Measurements from ENCODE around the gene JADE3.
"Not testable (repeated sequence)": the region's sequence is repeated elsewhere in the genome, so short reads cannot be mapped to it uniquely, and the experiment has no call there.

Gene JADE3

GRCh38 chrX:46916273-46916672 is 4.1 kb downstream of the JADE3 start:
- Mint-ChIP-seq H3K4me1 (ENCODE audit: low read depth) (peaks cover 11% of the 10 kb centered on the region), H3K27ac (no peak overlapping the region), H3K27me3 (ENCODE audit: low read depth) (peaks cover 56% of the 10 kb centered on the region), H3K9me3 (peaks cover 5% of the 10 kb centered on the region), H3K36me3 (ENCODE audit: low read depth) (no peaks in the 10 kb centered on the region), H3K4me3 (no peak overlapping the region)

- H3K9me3 Mint-ChIP-seq: peaks cover 5% of the 10 kb centered on the region
- H3K4me1 Mint-ChIP-seq (ENCODE audit: low read depth): peaks cover 11% of the 10 kb centered on the region
- peaks cover 58% of the 10 kb centered on the region for H3K27me3 Mint-ChIP-seq (ENCODE audit: low read depth)
- H3K27ac Mint-ChIP-seq: no peak overlapping the region
- H3K4me3 Mint-ChIP-seq: no peak overlapping the region
- no peaks in the 10 kb centered on the region for H3K36me3 Mint-ChIP-seq (ENCODE audit: low read depth)
Measured at GRCh38 chrX:46917622-46918021, 5.4 kb downstream of the JADE3 start.

GRCh38 chrX:46918434-46918833 is 6.2 kb downstream of the JADE3 start:
- Mint-ChIP-seq H3K4me1 (ENCODE audit: low read depth) (peaks cover 10% of the 10 kb centered on the region), H3K4me3 (no peak overlapping the region), H3K9me3 (peaks cover 5% of the 10 kb centered on the region), H3K36me3 (ENCODE audit: low read depth) (no peaks in the 10 kb centered on the region), H3K27ac (no peak overlapping the region), H3K27me3 (ENCODE audit: low read depth) (peaks cover 56% of the 10 kb centered on the region)

- H3K9me3 Mint-ChIP-seq: peaks cover 5% of the 10 kb centered on the region
- no peaks in the 10 kb centered on the region for H3K4me1 Mint-ChIP-seq (ENCODE audit: low read depth)
Measured at GRCh38 chrX:46920235-46920634, 8.0 kb downstream of the JADE3 start.

GRCh38 chrX:46922611-46923010 is 10.4 kb downstream of the JADE3 start:
- no peak overlapping the region for H3K4me3 Mint-ChIP-seq
- peaks cover 17% of the 10 kb centered on the region for H3K27me3 Mint-ChIP-seq (ENCODE audit: low read depth)
- no peaks in the 10 kb centered on the region for H3K36me3 Mint-ChIP-seq (ENCODE audit: low read depth)
- no peaks in the 10 kb centered on the region for H3K4me1 Mint-ChIP-seq (ENCODE audit: low read depth)
- no peak overlapping the region for H3K27ac Mint-ChIP-seq
- H3K9me3 Mint-ChIP-seq: peaks cover 5% of the 10 kb centered on the region

More at GRCh38 chrX:46920235-46920634, 8.0 kb downstream of the JADE3 start:
- H3K4me3 Mint-ChIP-seq: no peak overlapping the region
- H3K36me3 Mint-ChIP-seq (ENCODE audit: low read depth): no peaks in the 10 kb centered on the region
- H3K27ac Mint-ChIP-seq: no peak overlapping the region
- H3K27me3 Mint-ChIP-seq (ENCODE audit: low read depth): peaks cover 38% of the 10 kb centered on the region

- Mint-ChIP-seq H3K9me3 (no peaks in the 10 kb centered on the region), H3K4me3 (no peak overlapping the region), H3K27me3 (ENCODE audit: low read depth) (peaks cover 4% of the 10 kb centered on the region), H3K27ac (no peak overlapping the region), H3K4me1 (ENCODE audit: low read depth) (no peaks in the 10 kb centered on the region), H3K36me3 (ENCODE audit: low read depth) (no peaks in the 10 kb centered on the region)
Measured at GRCh38 chrX:46927718-46928117, 15.5 kb downstream of the JADE3 start.

GRCh38 chrX:46929439-46930261 is 17.4 kb downstream of the JADE3 start:
- H3K4me3 Mint-ChIP-seq: no peak overlapping the region
- H3K4me1 Mint-ChIP-seq (ENCODE audit: low read depth): no peaks in the 10 kb centered on the region
- H3K27me3 Mint-ChIP-seq (ENCODE audit: low read depth): peaks cover 4% of the 10 kb centered on the region
- no peaks in the 10 kb centered on the region for H3K9me3 Mint-ChIP-seq
- no peaks in the 10 kb centered on the region for H3K36me3 Mint-ChIP-seq (ENCODE audit: low read depth)
- no peak overlapping the region for H3K27ac Mint-ChIP-seq

- Mint-ChIP-seq H3K4me1 (ENCODE audit: low read depth) (no peaks in the 10 kb centered on the region), H3K27ac (no peak overlapping the region), H3K36me3 (ENCODE audit: low read depth) (no peaks in the 10 kb centered on the region), H3K9me3 (no peaks in the 10 kb centered on the region), H3K4me3 (no peak overlapping the region), H3K27me3 (ENCODE audit: low read depth) (peaks cover 7% of the 10 kb centered on the region)
Measured at GRCh38 chrX:46935295-46935694, 23.1 kb downstream of the JADE3 start.

- Mint-ChIP-seq H3K27me3 (ENCODE audit: low read depth) (peaks cover 14% of the 10 kb centered on the region), H3K4me3 (no peak overlapping the region), H3K4me1 (ENCODE audit: low read depth) (no peaks in the 10 kb centered on the region), H3K9me3 (no peaks in the 10 kb centered on the region), H3K27ac (no peak overlapping the region), H3K36me3 (ENCODE audit: low read depth) (no peaks in the 10 kb centered on the region)
Measured at GRCh38 chrX:46938589-46938988, 26.4 kb downstream of the JADE3 start.

- H3K27ac Mint-ChIP-seq: no peak overlapping the region
- no peaks in the 10 kb centered on the region for H3K36me3 Mint-ChIP-seq (ENCODE audit: low read depth)
- H3K9me3 Mint-ChIP-seq: no peaks in the 10 kb centered on the region
- no peak overlapping the region for H3K4me3 Mint-ChIP-seq
- peaks cover 17% of the 10 kb centered on the region for H3K27me3 Mint-ChIP-seq (ENCODE audit: low read depth)
- H3K4me1 Mint-ChIP-seq (ENCODE audit: low read depth): no peaks in the 10 kb centered on the region
Measured at GRCh38 chrX:46941341-46941740, 29.1 kb downstream of the JADE3 start.

- Mint-ChIP-seq H3K4me3 (no peak overlapping the region), H3K9me3 (no peaks in the 10 kb centered on the region), H3K4me1 (ENCODE audit: low read depth) (no peaks in the 10 kb centered on the region), H3K27me3 (ENCODE audit: low read depth) (no peaks in the 10 kb centered on the region), H3K27ac (no peak overlapping the region), H3K36me3 (ENCODE audit: low read depth) (no peaks in the 10 kb centered on the region)
Measured at GRCh38 chrX:46953137-46953527, 40.9 kb downstream of the JADE3 start.

GRCh38 chrX:46953597-46953996 is 41.4 kb downstream of the JADE3 start:
- H3K4me1 Mint-ChIP-seq (ENCODE audit: low read depth): no peaks in the 10 kb centered on the region
- no peaks in the 10 kb centered on the region for H3K36me3 Mint-ChIP-seq (ENCODE audit: low read depth)
- no peak overlapping the region for H3K4me3 Mint-ChIP-seq
- H3K27ac Mint-ChIP-seq: no peak overlapping the region
- no peaks in the 10 kb centered on the region for H3K27me3 Mint-ChIP-seq (ENCODE audit: low read depth)
- H3K9me3 Mint-ChIP-seq: no peaks in the 10 kb centered on the region

GRCh38 chrX:46954716-46955115 is 42.5 kb downstream of the JADE3 start:
- H3K4me1 Mint-ChIP-seq (ENCODE audit: low read depth): no peaks in the 10 kb centered on the region
- H3K27ac Mint-ChIP-seq: no peak overlapping the region
- no peaks in the 10 kb centered on the region for H3K36me3 Mint-ChIP-seq (ENCODE audit: low read depth)
- H3K4me3 Mint-ChIP-seq: no peak overlapping the region
- no peaks in the 10 kb centered on the region for H3K9me3 Mint-ChIP-seq
- H3K27me3 Mint-ChIP-seq (ENCODE audit: low read depth): no peaks in the 10 kb centered on the region

GRCh38 chrX:46956589-46956988 is 44.4 kb downstream of the JADE3 start:
- H3K27ac Mint-ChIP-seq; H3K4me1 Mint-ChIP-seq (ENCODE audit: low read depth); H3K9me3 Mint-ChIP-seq; H3K27me3 Mint-ChIP-seq (ENCODE audit: low read depth); H3K36me3 Mint-ChIP-seq (ENCODE audit: low read depth); H3K4me3 Mint-ChIP-seq: not testable (repeated sequence)

- Mint-ChIP-seq H3K27ac (no peak overlapping the region), H3K4me3 (no peak overlapping the region), H3K9me3 (no peaks in the 10 kb centered on the region), H3K27me3 (ENCODE audit: low read depth) (no peaks in the 10 kb centered on the region), H3K4me1 (ENCODE audit: low read depth) (no peaks in the 10 kb centered on the region), H3K36me3 (ENCODE audit: low read depth) (no peaks in the 10 kb centered on the region)
Measured at GRCh38 chrX:46957297-46957696, 45.1 kb downstream of the JADE3 start.

Data from T-helper 1 cell treated with Interleukin-12 subunit alpha and Interleukin-12 subunit beta and Interleukin-4 antibody, amounts not matched to agents 30 μg/mL and 1 μg/mL, for 36 hours (primary cell).